Measurements from ENCODE around the gene EXOC1. TPM values are rescaled to one million over a fixed set of nuclear protein-coding genes. Genes with fewer than 3 reads are reported as not detected.
"Not testable (repeated sequence)": the region's sequence is repeated elsewhere in the genome, so short reads cannot be mapped to it uniquely, and the experiment has no call there.

The EXOC1 gene
- total RNA-seq, 1 experiment from 2014 or later, result 48.2 TPM

GRCh38 chr4:55903577-55903976, 50.1 kb downstream of the EXOC1 start:
- no peak for DNase-seq (ENCODE audit: low read depth)

DNA sequence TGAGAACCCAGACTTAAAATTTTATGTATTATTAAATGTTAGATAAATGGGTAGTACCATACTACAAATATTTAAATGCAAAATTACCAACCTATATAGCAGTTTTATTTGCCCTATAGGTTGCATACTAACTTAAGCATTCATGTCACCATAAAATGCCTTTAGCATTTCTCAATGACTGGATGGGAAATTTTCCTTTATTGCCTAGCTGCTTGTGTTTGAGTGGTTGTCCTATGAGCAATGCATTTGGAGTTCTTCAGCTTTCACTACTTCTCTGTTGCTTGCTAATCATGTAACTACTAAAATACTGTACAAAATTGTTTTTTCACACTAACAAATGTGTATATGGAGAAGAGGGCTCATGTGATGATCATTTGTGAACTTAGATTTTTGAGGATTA, 51.1 kb downstream of the EXOC1 start:
- no peak for DNase-seq (ENCODE audit: low read depth)

- DNase-seq (ENCODE audit: low read depth), result no peak
Measured at GRCh38 chr4:55906323-55906722, 52.9 kb downstream of the EXOC1 start.

DNA sequence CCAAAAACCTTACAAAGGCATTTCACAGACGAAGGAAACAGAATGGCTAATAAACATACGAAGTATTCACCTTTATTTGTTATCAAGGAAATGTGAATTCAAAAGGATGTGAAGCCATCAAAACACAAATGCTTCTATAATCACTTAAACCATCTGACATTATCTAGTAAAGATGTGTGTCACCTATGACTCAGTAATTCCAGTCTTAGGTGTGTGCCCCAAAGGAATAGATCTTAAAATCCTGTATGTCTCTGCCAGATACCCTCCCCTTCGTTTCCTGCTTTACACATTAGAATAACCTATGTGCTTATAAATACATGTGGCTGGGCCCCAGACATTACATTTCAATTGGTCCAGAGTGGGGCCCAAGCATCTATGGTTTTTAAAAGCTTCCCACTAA, 53.5 kb downstream of the EXOC1 start:
- peak; percentile 74 for DNase-seq (ENCODE audit: low read depth)

DNA sequence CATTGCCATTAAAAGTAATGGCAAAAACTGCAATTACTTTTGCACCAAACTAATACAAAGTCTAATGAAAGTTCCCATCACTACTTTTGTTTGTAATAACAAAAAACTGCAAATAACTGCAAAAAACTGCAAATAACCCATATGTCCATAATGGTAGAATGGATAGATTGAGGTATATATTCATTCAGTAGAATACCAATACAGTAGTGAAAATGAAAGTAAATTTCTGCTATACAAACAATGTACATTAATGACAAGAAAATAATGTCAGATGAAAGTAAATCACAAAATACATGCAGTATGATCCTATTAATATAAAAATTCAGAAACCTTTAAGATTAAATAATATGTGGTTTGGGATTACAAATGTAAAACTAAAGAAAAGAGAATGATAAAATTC, 54.0 kb downstream of the EXOC1 start:
- DNase-seq (ENCODE audit: low read depth), result no peak

- DNase-seq (ENCODE audit: low read depth), result peak; percentile 68
Measured at GRCh38 chr4:55910140-55910539, 56.7 kb downstream of the EXOC1 start.

DNA sequence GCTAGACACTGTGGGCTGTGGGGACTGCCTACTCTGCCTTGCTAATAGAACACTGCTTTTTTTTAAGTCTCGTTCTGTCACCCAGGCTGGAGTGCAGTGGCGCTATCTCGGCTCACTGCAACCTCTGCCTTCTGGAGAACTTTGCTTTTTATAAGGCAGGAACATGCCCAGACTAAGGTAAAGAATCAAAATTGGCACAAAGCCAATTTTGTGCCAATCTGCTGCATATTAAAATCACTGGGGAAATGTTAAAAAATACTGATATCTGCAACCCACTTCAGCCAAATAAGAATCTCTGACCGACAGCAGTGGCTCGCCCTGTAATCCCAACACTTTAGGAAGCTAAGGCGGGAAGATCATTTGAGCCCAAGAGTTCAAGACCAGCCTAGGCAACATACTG, 58.8 kb downstream of the EXOC1 start:
- no peak for DNase-seq (ENCODE audit: low read depth)

DNA sequence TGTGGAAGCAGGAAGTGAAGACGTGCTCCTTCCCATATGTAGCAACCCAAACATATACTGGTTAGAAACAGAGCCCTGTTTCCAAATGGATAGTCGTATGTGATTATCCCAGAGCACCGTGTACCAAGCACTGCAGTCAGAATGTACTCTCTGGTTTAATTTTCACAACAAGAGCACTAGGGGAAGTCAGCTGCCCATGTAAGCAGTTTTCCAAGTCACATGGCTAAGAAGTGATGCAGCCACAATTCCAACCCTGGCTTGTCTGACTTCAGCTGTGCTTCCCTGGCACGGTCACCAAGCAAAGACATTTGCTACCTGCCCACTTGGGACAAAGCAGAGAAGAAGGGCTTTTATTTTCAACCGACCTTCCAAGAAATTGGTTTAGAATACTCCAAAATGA, 67.1 kb downstream of the EXOC1 start:
- peak; percentile 16 for DNase-seq (ENCODE audit: low read depth)

- peak; percentile 57 for DNase-seq (ENCODE audit: low read depth)
Measured at GRCh38 chr4:55921093-55921492, 67.6 kb downstream of the EXOC1 start.

- DNase-seq (ENCODE audit: low read depth), result no peak
Measured at GRCh38 chr4:55925241-55925640, 71.8 kb downstream of the EXOC1 start.

DNA sequence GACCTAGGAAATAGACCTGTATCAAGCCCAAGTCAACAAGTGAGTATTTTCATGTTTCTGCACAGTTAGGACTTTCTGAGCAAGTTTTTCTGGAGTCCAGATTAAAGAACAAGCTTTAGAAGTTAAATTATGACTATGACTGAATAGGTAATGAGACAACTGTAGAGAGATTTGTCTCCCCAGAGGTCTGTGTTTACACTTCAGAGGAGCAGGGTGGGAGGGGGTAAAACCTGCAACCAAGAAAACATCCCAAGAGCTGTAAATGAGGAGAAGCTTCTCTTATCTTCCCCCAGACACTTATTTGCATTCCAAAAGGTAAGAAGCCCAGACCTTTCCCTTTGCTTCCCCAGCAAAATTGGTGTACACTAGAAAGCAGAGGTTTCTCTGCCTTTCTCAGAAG, 73.2 kb downstream of the EXOC1 start:
- no peak for DNase-seq (ENCODE audit: low read depth)

GRCh38 chr4:55927803-55928437, 74.5 kb downstream of the EXOC1 start:
- DNase-seq (ENCODE audit: low read depth), result no peak

- no peak for DNase-seq (ENCODE audit: low read depth)
Measured at GRCh38 chr4:55928846-55929245, 75.4 kb downstream of the EXOC1 start.

DNA sequence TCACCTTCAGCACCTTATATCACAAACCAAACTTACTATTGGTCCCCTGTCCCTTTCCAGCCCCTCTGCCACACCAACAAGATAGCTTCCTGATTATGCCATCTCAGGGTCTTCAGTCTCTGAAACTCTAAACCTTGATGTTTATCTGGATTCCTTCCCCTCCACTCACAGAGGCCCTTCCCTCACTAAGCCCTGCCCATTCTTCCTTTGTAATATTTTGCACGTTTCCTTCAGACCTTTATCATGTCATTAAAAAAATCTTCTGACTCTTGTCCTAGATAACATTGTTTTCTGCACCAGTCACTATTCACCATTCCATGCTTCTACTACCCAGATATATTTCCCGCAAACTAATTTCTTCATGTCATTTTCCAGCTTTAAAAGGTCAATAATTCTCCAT, 77.6 kb downstream of the EXOC1 start:
- DNase-seq (ENCODE audit: low read depth), result no peak

- peak; percentile 52 for DNase-seq (ENCODE audit: low read depth)
Measured at GRCh38 chr4:55931833-55932232, 78.4 kb downstream of the EXOC1 start.

DNA sequence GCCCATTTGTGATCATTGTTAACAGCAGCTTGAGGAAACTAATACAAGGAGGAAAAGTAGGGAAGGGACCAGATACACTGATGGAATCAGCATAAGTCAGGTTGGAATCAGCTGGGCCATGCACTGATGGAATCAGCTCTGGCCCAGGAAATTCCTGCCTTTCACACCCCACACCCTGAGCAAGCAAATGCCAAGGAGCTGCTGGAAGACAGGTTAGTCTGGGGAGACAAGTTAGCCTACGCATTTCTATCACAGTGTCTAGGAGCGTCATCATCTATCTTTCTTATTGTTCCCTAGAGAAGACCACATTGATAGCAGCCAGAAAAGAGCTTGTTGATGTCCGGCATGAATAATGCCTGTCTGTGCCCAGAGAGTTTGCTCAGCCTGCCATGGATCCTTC, 79.1 kb downstream of the EXOC1 start:
- DNase-seq (ENCODE audit: low read depth), result no peak

DNA sequence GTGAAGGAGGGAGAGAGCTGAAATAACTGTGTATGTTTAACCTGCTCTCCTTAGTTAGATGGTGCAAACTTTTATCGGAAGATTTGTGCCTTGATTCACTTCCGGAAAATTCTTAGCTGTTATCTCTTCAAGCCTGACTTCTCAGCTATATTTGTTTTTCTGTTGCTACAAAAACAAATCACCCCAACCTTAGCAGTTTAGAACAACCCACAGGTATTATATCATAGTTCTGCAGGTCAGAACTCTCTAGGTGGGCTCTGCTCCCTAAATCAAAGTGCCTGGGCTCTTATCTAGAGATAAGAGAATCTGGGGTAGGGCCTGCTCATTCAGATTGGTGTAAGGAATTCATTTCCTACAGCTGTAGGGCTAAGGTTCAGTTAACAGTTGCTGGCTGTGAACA, 80.2 kb downstream of the EXOC1 start:
- DNase-seq (ENCODE audit: low read depth), result no peak

DNA sequence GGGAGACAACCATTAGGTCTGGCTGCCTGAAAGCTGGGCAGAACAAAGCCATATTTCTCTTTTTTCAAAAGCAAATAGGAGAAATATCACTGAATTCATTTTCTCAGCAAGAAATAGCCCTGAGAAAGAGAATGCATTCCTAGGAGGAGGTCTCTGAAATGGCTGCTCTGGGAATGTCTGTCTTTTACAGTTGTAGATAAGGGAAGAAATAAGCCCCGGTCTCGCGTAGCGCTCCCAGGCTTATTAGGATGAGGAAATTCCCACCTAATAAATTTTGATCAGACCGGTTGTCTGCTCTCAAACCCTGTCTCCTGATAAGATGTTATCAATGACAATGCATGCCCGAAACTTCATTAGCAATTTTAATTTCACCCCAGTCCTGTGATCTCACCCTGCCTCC, 82.5 kb downstream of the EXOC1 start:
- DNase-seq (ENCODE audit: low read depth), result not testable (repeated sequence)

DNA sequence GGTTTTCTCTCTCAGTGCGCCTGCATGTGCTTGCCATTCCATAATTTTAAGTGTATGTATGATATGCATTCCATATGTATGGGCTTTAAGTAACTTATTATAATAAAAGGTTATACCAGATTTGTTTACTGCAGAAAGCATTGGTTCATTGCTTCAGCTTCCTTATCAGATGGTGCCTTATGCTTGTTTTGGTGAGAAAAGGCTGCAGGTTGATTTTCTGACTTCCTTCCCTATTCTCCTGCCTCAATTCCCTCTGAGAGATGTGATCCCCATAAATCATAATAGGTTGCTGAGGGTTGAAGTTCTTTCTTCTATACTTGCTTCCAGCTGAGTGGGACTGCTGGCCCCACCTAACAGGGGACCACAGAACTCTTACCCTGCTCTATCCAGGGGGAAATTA, 85.0 kb downstream of the EXOC1 start:
- DNase-seq (ENCODE audit: low read depth), result no peak

DNA sequence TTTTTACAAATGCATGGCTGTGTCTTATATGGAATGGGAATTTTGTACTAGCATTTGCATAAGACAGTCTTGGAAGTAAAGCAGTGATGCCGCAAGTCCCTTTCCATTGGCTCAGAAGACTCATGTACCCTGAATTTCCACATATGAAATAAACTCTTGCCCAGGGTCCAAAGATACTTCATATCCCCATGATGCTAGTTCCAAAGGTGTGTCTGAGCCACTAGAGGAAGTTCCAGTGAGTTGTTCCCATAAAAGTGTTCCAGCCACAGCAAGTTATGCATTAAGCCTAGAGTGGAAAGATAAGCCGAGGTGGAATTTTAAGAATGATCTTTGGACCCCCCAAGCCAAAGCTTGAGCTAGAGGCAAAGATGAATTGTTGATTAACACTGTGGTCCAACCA, 86.0 kb downstream of the EXOC1 start:
- DNase-seq (ENCODE audit: low read depth), result no peak

GRCh38 chr4:55941881-55942396, 88.5 kb downstream of the EXOC1 start:
- DNase-seq (ENCODE audit: low read depth), result no peak

DNA sequence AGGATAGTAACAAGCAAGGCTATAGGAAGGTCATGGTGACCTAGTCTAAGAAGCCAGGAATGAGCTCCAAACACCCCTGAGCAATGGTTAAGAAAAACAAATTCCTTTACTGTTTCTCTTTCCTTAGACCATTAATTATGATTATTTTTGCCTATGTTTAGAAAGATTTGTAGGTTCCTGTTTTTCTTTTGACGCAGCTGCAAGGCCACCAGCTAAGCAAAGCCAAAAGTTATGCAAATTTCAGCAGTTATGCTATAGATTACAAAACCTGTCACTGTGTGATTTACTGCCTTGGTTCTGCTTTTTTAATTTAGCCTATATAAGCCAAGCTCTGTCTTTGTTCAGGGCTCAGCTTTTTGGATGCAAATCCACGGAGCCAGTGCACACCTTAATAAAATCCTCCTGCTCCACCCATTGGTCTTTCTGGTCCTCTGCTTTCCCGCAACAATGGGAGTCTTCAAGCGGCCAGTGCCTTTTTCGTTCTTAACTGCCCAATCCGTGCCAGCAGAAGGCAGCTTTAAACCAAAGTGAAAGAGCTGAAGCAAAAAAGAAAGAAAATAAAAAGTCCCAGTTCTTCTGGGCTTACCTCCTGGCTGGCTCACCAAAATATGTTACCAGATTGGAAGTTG, 93.9 kb downstream of the EXOC1 start:
- DNase-seq (ENCODE audit: low read depth), result no peak
